Loucy (cell line): ENCODE measurements around the gene KCNK7.
A peak's percentile ranks its signal among the peaks of the same experiment; 100 is the strongest.

Source experiments
- H2AFZ ChIP-seq: fragments of 200-600 bp; sonication (generic); 2 replicates; pipeline ENCODE4 v1.6.0; 2016; ENCODE audit warnings: antibody characterized with exemption, mild to moderate bottlenecking, low read length, moderate library complexity
- H3F3A ChIP-seq: fragments of 200-600 bp; 2 replicates; pipeline ENCODE4 v1.6.0; 2016; ENCODE audit warnings: antibody characterized with exemption, low read depth, mild to moderate bottlenecking
- H3K27me3 ChIP-seq: fragments of 200-600 bp; sonication (generic); 2 replicates; pipeline ENCODE4 v1.6.1; 2014; ENCODE audit warnings: low read length, mild to moderate bottlenecking; ENCODE audit not compliant: insufficient read depth, poor library complexity, severe bottlenecking
- H3K36me3 ChIP-seq: fragments of 200-600 bp; sonication (generic); 2 replicates; pipeline ENCODE4 v1.6.1; 2016; ENCODE audit warnings: low read length; ENCODE audit not compliant: insufficient read depth
- H3K4me1 ChIP-seq: fragments of 200-600 bp; sonication (generic); 2 replicates; pipeline ENCODE4 v1.5.1; 2014; ENCODE audit warnings: low read length, mild to moderate bottlenecking; ENCODE audit not compliant: insufficient read depth, poor library complexity, severe bottlenecking
- H3K4me2 ChIP-seq: fragments of 200-600 bp; sonication (generic); 2 replicates; pipeline ENCODE4 v1.6.0; 2014; ENCODE audit warnings: antibody characterized with exemption, low read length, low read depth, mild to moderate bottlenecking; ENCODE audit not compliant: poor library complexity, severe bottlenecking
- H3K4me3 ChIP-seq: fragments of 200-600 bp; sonication (generic); 2 replicates; pipeline ENCODE4 v1.5.1; 2014; ENCODE audit warnings: low read length, mild to moderate bottlenecking, mixed read lengths; ENCODE audit not compliant: poor library complexity, severe bottlenecking
- H3K79me2 ChIP-seq: fragments of 200-600 bp; sonication (generic); 2 replicates; pipeline ENCODE4 v1.6.1; 2014; ENCODE audit warnings: low read length; ENCODE audit not compliant: insufficient read depth
- H3K9ac ChIP-seq: fragments of 200-600 bp; sonication (generic); 2 replicates; pipeline ENCODE4 v1.6.0; 2014; ENCODE audit warnings: mild to moderate bottlenecking, low read depth, low read length, moderate library complexity; ENCODE audit not compliant: poor library complexity, severe bottlenecking
- H3K9me2 ChIP-seq: fragments of 200-600 bp; sonication (generic); replicated peaks from 2 replicates; pipeline ENCODE4 v1.6.1; 2016; ENCODE audit warnings: low read depth, low read length, mixed read lengths
- H3K9me3 ChIP-seq: fragments of 200-600 bp; sonication (generic); 2 replicates; pipeline ENCODE4 v1.6.1; 2014; ENCODE audit warnings: mild to moderate bottlenecking, antibody characterized with exemption, low read length, low read depth; ENCODE audit not compliant: insufficient read depth
- H4K20me1 ChIP-seq: fragments of 200-600 bp; sonication (generic); 2 replicates; pipeline ENCODE4 v1.6.0; 2014; ENCODE audit warnings: antibody characterized with exemption, low read length, mild to moderate bottlenecking; ENCODE audit not compliant: insufficient read depth, poor library complexity, severe bottlenecking
- EZH2phosphoT487 ChIP-seq: fragments of 200-600 bp; IDR thresholded peaks from 2 replicates; pipeline ENCODE4 v1.6.1; 2018; ENCODE audit warnings: antibody characterized with exemption, mild to moderate bottlenecking, moderate library complexity, borderline replicate concordance
- TF ChIP-seq, protein P1 (sequence below): fragments of 200-600 bp; sonication (generic); conservative IDR thresholded peaks from 2 replicates; pipeline ENCODE4 v1.5.1; 2014; ENCODE audit warnings: mild to moderate bottlenecking, antibody characterized with exemption, low read length

The KCNK7 gene

GRCh38 chr11:65551572-65552387, 43.8 kb downstream of the KCNK7 start:
- Histone ChIP-seq H3K4me3 (peak overlapping the region; percentile 44), H3K4me2 (peak overlapping the region; percentile 59), H3K27me3 (no peaks in the 10 kb centered on the region), H3K9ac (peak overlapping the region; percentile 43), H3K36me3 (no peaks in the 10 kb centered on the region), H3K9me2 (no peaks in the 10 kb centered on the region), H3K4me1 (peaks cover 49% of the 10 kb centered on the region), H2AFZ (0 out of 2 replicates have a peak overlapping the region, but pooled peaks have one; percentile 41), H3K79me2 (no peaks in the 10 kb centered on the region), H3F3A (no peaks in the 10 kb centered on the region), H3K9me3 (no peaks in the 10 kb centered on the region), H4K20me1 (no peaks in the 10 kb centered on the region)
- TF ChIP-seq EZH2phosphoT487: no peak
- TF ChIP-seq, protein P1, sequence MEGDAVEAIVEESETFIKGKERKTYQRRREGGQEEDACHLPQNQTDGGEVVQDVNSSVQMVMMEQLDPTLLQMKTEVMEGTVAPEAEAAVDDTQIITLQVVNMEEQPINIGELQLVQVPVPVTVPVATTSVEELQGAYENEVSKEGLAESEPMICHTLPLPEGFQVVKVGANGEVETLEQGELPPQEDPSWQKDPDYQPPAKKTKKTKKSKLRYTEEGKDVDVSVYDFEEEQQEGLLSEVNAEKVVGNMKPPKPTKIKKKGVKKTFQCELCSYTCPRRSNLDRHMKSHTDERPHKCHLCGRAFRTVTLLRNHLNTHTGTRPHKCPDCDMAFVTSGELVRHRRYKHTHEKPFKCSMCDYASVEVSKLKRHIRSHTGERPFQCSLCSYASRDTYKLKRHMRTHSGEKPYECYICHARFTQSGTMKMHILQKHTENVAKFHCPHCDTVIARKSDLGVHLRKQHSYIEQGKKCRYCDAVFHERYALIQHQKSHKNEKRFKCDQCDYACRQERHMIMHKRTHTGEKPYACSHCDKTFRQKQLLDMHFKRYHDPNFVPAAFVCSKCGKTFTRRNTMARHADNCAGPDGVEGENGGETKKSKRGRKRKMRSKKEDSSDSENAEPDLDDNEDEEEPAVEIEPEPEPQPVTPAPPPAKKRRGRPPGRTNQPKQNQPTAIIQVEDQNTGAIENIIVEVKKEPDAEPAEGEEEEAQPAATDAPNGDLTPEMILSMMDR: peak; percentile 80

DNA sequence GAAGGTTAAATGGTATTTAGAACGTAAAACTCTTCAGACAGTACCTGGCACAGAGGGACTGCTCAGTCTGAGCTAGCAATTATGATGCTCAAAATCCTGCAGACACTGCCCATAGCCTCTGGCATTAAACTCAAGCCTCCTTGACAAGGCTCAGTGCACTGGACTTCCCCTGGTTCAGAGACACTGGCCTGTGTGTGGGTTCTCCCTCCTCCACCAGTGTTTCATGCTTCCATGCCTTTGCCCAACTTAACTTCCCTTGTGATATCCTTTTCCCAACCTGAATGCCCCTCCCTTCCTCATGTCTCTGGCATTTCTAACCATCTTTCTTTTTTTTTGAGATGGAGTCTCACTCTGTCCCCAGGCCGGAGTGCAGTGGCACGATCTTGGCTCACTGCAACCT, 46.5 kb downstream of the KCNK7 start:
- Histone ChIP-seq H4K20me1 (no peaks in the 10 kb centered on the region), H3K27me3 (no peaks in the 10 kb centered on the region), H2AFZ (no peak overlapping the region), H3K9me2 (no peaks in the 10 kb centered on the region), H3K79me2 (no peaks in the 10 kb centered on the region), H3K9me3 (no peaks in the 10 kb centered on the region), H3K36me3 (no peaks in the 10 kb centered on the region), H3K4me2 (no peak overlapping the region), H3K4me1 (peaks cover 46% of the 10 kb centered on the region), H3F3A (peaks cover 4% of the 10 kb centered on the region; the same call in 1 of the 2 replicates), H3K9ac (no peak overlapping the region), H3K4me3 (no peak overlapping the region)
- no peak for TF ChIP-seq EZH2phosphoT487
- TF ChIP-seq, protein P1: no peak

DNA sequence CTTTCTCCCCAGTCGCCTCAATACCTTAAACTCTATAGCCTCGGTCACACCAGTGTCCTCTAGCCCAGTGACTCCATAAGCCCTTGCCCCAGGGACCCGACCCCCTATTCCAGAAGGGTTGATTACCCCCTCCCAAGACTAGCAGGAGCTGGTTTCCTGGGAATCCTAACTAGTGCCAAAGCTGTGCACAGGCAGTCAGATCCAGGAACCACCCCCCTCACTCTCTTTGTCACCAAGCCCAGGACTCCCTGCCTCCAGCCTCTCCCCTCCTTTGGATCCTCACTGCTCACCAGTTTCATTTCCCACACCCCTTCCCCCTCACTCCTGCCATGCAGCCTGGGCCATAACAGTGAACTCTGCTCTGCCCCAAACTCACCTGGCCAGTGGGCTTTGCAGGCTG, 47.2 kb downstream of the KCNK7 start:
- Histone ChIP-seq H3K4me3 (no peak overlapping the region), H3K4me2 (no peak overlapping the region), H4K20me1 (no peaks in the 10 kb centered on the region), H3K36me3 (no peaks in the 10 kb centered on the region), H3F3A (peaks cover 4% of the 10 kb centered on the region; the same call in 1 of the 2 replicates), H3K9ac (no peak overlapping the region), H3K27me3 (no peaks in the 10 kb centered on the region), H3K79me2 (no peaks in the 10 kb centered on the region), H3K9me2 (no peaks in the 10 kb centered on the region), H2AFZ (no peak overlapping the region), H3K9me3 (no peaks in the 10 kb centered on the region), H3K4me1 (peaks cover 39% of the 10 kb centered on the region)
- no peak for TF ChIP-seq EZH2phosphoT487
- TF ChIP-seq, protein P1: no peak
